ENCODE data around the gene AKR1C3.
"Not testable (repeated sequence)": the region's sequence is repeated elsewhere in the genome, so short reads cannot be mapped to it uniquely, and the experiment has no call there.

The AKR1C3 gene

DNA sequence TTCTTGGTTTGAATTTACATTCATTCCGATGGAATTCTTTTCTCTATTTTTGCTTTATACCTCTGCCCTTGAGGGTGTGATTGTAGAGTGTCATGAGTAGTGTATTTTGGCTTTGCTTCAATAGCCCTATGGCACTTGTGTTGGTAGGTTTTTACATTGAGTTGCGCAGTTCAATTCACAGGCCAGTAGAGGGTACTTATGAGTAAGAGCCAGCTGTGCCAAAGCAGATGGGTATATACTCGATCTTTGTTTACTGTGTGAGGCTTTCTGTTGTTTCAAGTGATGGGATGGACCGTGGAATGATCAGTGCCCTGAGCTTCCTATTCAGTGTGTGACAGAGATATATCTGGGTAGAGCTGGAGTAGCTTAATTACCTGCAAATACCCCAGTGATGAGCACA is 4.3 kb upstream of the AKR1C3 start:
- peak; percentile 51 for DNase-seq (ENCODE audit: low spot score)

DNA sequence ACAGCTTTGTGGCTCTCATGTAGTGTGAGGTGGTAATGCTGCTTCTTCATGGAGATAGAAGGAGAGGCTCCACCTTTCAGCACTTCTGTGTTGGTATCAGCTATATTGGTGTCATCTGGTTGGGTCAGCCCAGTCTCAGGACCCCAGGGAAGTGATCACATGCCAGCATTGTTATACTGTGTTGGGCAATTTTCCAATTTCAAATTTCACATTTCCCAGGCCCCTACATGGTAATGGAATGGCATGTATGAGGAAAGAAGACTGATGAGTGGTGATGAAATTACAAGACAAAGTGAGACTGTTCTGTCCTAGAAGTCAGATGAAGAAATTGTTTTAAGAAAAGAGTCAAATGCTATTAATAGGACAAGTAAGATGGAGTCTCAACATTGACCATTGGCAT is 3.7 kb upstream of the AKR1C3 start:
- no peak for DNase-seq (ENCODE audit: low spot score)

DNA sequence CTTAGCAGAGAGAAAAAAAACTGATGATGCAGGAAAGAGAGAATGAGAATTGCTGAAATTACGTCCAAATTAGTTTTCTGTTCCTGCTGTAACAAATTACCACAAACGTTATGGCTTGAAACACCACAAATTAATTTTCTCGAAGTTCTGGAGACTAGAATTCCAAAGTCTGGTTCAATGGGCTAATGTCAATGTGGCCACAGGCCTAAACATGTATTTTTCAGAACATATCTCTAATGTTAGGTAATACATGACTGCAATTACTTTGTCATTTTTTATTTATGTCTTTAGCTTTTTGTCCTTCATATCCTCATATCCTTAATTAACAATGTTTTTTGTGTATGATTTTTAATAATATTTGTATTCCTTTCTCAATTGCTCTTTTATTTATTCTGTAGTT is 3.0 kb upstream of the AKR1C3 start:
- no peak for DNase-seq (ENCODE audit: low spot score)

DNA sequence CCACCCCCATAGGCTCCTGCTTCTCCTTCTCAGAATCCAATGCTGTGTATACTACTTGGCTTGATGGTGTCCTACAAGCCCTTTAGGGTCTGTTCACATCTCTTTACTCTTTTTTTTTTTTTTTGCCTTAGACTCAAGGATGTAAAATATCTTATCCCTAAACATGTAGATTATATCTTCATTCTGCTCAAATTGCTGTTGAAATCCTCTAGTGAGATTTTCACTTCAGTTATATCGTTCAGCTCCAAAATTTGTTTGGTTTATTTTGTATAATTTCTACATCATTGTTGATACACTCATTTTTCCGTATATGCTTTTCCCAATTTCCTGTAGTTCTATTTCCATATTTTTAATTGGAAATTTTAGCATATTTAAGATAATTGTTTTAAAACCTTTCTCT is 1.8 kb upstream of the AKR1C3 start:
- no peak for DNase-seq (ENCODE audit: low spot score)

DNA sequence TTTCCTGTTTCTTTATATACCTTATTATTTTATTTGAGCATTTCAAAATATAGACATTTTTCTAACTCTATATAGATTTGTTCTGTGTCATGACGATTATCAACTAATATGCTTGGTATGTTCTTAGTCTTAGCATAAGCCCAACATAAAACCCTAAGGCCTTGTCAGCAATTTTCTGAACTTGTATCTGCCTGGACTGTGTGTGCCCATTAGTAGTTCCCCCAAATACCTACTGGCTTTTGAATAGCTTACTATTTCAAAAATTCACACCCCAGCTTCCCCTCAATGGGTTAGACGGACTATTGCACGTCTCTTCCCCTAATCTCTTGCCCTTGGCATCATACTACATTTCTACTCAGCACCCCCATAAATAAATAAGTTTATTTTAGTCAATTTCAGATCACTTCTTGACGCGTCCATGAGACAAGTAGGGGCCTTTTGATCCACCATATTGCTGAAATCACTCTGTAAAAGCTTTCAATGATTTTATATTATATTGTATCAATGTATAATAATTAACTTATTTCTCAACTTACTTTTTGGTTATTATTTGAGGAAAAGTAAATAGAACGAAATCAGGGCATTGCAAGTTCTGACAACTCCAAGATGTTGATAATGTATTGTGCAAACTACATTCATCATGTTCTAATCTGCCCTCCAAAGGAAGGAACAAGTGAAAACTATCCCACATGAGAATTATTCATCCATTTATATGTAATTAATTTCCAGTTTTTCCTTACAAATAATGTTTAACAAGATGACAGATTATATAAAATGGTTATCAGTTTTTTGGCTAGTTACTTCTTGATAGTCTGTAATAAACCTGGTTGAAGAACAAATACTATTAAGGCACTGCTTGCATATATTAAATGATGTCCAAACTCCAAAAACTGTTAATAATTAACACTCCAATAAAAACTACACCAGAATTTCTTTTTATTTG is 1.1 kb upstream of the AKR1C3 start:
- DNase-seq (ENCODE audit: low spot score) = no peak

DNA sequence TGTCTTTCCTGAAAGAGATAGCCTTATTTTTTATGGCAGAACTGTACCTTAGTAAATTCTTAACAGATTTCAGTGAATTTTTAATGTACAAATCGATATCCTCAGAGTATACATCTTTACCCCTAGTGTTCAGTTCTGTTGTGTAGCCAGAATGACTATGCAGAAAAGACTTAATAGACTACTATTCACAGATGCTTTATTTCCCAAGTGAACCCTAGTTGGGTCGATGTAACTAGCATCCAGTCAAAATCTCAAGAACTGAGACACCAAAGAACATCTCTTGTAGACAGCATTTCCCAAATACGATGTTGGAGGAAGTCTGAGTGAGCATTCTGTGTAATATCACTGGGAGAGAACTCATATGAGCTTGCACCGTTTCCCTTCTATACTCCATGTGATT is 1.5 kb downstream of the AKR1C3 start:
- no peak for DNase-seq (ENCODE audit: low spot score)

DNA sequence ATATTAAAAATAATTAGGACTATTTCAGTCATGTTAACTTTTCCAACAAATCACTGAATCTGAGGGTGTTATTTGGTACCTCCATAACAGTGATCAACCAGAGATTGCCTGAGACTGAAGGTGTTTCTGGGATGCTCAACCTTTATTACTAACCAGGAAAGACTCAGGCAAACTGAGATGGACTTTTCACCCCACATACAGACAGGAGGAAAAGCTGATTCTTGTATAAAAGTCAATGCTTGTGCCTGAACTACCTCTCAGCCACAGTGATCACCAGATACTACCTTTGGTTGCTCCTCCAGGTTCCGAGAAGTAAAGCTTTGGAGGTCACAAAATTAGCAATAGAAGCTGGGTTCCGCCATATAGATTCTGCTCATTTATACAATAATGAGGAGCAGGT is 1.9 kb downstream of the AKR1C3 start:
- DNase-seq (ENCODE audit: low spot score) = no peak

DNA sequence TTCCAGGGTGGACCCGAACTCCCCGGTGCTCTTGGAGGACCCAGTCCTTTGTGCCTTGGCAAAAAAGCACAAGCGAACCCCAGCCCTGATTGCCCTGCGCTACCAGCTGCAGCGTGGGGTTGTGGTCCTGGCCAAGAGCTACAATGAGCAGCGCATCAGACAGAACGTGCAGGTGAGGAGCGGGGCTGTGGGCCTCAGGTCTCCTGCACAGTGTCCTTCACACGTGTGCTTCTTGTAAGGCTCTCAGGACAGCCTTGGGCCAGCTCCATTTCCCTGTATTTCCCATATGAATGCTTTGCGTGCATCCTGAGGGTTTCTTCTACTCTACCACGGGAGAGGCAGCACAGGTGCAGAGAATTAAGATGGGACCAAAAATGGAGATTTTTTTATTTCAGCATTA is 8.3 kb downstream of the AKR1C3 start:
- not testable (repeated sequence) for DNase-seq (ENCODE audit: low spot score)

DNA sequence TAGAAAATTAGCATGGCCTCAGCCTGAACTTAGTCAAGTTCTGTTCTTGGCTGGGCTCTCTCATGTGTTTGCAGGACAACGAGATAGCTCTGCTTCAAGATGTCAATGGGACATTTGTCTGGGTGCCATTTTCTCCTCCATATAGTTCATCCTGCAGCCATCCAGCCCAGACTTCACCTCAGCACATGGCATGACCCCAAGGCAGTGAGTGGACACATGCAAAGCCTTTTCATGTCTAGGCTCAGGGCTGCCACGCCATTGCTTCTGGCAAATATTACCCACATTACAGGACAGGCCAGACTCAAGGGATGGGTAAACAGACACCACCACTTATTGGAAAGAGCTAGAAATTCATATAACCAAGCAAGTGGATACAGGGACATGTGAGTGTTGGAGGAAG is 9.3 kb downstream of the AKR1C3 start:
- DNase-seq (ENCODE audit: low spot score) = no peak

DNA sequence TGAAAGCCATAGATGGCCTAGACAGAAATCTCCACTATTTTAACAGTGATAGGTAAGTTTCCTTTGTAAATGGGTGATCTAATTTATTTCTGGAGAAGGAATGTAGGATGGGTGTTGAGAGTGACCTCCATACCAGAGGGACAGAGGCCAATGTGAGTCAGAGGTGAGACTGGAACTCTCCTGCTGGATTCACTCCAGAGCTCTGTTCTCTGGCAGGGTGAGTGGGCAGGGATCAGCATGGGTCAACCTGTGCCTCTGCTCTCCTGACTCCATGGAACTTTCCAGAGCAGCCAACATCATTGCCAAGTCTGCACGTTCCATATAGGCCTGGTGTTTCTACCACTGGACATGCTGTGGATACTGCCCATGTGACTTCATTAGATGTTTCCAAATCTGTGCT is 11.4 kb downstream of the AKR1C3 start:
- DNase-seq (ENCODE audit: low spot score) = no peak

DNA sequence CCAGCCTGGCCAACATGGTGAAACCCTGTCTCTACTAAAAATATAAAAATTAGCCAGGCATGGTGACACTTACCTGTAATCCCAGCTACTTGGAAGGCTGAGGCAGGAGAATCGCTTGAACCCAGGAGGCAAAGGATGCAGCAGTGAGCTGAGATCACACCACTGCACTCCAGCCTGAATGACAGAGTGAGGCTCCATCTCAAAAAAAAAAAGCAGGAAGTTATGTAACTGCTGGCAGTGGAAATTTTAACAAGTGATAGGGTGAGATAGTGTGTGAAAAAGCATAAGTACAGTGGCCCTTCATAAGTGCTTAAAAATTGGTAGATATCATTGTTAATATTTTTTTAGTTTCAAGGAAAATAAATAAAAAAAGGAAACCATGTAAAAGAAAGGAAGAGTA is 12.3 kb downstream of the AKR1C3 start:
- no peak for DNase-seq (ENCODE audit: low spot score)

DNA sequence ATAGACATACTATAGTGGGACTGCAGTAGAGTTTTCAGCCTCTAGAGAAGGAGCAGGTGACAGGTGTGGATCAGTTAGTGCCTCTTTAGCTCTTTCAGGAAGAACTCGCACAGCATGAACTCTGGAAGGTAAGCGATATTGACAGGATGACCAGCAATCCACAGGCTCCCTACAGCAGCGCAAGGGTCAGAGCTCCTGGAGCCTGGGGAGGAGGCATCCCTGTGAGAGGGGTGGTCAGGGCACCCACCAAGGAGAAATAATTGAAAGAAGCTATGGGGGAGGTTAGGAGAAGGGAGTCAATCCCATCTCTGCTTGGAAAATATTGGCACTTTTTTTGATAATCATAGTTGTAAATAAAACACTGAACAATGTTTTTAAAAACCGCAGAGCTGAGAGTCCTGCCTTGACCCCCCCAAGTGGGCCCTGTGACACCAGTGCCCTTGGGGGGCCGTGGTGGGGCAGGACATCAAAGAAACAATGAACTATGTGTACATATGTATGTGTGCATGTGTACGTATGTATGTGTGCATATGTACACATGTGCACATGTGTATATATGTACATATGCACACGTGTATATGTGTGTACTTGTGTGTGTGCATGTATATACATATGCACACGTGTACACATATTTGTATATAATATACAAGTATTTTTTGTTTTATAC is 13.8 kb downstream of the AKR1C3 start:
- no peak for DNase-seq (ENCODE audit: low spot score)

DNA sequence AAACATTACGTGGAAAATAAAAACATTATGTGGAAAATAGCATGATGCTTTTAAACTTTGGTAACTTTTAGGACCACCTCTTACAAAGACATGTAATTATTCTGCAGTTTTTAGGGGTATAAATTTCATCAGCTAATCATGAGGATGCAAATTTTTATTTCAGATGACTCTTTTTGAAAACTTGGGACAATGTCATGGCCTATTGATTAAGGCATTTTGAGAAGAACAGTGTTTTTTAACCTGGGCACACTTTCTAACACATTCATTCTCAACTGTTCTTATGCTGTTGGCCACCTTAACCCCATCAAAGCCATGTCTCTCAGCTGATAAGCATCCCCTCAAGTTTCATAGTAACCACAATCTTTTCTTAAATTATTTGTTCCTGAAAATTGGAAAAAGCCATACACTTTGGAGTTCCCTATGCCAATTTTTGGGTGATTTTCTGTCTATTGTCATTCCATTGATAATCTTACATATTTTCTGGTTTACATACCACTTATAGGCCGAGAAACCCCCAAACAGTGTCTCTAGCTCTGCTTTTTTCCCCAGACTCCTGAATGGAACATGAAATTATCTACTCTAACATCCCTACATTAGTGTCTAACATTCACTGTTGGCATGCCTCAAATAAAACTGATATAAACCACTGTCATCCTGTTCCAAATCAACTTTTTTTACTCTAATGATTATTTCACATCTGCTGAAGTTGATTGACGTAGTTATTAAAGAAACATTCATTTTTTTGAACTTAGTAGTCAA is 14.6 kb downstream of the AKR1C3 start:
- DNase-seq (ENCODE audit: low spot score) = no peak

DNA sequence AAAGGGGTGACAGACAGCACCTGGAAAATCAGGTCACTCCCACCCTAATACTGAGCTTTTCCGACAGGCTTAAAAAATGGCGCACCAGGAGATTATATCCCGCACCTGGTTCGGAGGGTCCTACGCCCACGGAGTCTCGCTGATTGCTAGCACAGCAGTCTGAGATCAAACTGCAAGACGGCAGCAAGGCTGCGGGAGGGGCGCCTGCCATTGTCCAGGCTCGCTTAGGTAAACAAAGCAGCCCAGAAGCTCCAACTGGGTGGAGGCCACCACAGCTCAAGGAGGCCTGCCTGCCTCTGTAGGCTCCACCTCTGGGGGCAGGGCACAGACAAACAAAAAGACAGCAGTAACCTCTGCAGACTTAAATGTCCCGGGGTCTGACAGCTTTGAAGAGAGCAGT is 15.6 kb downstream of the AKR1C3 start:
- not testable (repeated sequence) for DNase-seq (ENCODE audit: low spot score)

DNA sequence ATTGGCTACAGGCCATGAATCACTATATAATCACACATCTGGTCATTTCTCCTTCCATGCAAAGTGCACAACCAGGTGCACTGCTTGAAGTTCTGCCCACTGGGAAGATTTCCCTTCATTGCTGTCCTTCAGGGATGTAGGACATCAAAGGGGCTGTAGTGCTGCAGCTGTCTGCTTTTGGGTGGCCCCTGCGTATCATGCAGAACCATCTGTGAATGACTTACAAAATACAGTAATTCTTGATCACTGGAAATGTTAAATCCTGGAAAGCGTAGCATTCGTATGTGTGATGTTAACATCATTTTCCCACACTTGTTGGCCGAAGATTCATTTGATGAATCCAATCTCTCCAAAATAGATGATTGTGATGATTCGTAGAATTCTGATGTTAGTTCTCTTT is 22.4 kb downstream of the AKR1C3 start:
- DNase-seq (ENCODE audit: low spot score) = no peak

DNA sequence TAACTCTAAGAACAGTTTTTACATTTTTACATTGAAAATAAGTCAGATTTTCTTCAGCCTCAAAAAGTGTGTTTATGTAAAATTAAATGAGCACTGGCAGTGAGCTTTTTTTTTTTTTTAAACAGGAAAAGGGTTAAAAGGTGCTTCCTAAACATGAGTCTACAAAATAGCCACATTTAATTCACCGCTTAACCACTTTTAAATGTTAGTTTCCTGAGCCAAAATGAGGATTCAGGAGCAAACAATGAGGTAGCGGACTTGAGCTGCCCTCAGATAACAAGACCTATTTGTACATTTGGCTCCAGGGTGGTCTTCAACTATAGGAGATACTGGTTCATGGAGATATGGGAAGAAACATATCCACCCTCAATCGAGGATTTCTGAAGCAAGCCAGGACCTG is 22.8 kb downstream of the AKR1C3 start:
- DNase-seq (ENCODE audit: low spot score) = no peak

DNA sequence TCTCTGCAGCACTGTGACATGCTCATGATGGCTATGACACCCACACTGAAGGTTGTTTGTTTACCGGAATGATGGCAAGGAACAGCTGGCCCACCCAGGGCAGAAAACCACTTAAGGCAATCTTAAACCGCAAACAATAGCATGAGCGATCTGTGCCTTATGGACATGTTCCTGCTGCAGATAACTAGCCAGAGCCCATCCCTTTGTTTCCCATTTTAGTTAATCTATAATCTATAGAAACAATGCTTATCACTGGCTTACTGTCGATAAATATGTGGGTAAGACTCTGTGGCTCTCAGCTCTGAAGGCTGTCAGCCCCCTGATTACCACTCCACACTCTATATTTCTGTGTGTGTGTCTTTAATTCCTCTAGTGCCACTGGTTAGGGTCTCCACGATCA is 25.8 kb downstream of the AKR1C3 start:
- DNase-seq (ENCODE audit: low spot score) = not testable (repeated sequence)

DNA sequence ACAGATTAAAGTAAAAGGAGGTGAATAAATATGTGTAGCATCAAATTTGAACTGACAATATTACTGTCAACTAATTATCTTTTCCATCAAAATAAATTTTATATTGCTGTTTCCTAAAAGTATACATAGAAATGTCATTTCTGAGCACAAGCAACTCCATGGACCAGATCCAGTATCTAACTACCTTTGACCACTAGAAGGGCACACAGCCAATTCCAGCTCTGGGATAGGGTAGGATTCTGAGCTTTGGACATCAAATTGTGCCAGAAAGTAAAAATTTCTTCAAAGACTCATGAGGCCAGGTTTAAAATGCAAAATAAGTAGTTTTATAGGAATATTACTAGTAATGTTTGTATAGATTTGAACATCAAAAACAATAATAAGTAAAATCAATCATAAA is 29.7 kb downstream of the AKR1C3 start:
- no peak for DNase-seq (ENCODE audit: low spot score)

DNA sequence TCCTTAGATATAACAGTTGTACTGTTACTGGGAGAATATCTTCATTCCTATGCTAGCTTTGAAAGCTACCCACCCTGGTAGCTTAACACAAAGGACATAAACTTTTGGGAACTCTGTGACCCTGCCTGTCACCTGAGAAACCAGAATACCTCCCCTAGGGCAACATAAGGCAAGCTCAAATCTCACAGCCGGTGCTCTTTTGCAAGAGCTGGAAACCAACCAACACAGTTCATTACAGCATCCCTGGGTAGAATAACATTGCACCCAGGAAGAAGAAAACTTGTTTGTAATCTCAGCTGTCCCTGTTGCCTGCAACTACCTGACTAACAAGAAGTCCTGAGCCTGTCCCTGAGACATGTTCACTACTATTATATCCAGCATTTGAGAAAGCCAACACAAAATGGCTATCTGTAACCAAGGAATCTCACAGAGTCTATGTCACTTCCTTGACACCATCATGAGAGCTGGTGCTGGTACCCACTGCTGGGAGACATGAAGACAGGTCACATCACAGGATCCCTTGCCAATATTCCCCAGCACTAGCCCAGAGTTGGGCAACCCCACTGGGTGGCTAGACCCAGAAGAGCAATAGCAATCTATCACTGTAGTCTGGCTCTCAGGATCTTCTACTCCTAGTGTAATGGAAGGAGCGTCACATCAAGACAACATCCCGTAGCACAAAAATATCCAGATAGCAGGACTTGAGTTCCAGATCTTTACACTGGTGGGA is 31.3 kb downstream of the AKR1C3 start:
- no peak for DNase-seq (ENCODE audit: low spot score)

DNA sequence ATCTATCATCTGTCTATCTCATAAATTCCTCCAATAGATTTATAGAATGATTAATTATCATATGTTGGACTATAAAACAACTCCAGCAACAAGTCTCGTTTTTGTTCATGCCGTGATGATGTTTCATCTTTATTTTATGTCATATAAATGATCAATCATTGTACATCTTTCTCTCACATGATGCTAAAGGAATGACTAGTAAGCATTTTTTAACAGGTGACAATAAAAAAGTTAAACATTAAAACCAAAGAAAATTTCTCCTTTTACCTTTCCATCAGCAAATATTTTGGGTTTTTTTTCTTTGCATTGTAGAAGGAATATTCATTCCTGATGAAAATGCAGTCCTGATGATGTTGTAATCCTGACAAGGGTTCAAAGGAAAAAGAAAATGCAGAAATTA is 41.4 kb downstream of the AKR1C3 start:
- DNase-seq (ENCODE audit: low spot score) = no peak

DNA sequence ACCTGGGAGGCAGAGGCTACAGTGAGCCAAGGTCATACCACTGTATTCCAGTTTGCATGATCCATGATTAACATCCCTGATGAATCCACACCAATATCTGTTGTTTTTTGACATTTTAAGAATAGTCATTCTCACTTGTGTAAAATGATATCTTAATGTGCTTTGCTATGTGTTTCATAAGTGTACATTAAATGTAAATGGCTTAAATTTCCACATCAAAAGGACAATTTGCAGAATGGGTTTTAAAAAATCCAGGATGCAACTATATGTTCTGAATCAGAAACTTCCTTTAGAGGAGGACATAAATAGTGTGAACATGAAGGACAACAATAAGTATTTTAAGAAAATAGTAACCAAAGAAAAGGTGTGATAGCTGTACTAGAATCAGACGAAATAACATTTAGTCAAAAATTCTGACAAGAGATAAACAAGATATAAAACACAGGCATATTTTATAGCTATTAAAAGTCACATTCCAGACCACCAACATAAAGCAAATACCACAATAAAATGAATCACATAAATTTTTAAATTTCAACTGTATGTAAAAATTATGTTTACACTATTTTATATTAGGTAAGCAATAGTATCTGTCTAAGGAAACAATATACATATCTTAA is 42.4 kb downstream of the AKR1C3 start:
- no peak for DNase-seq (ENCODE audit: low spot score)

DNA sequence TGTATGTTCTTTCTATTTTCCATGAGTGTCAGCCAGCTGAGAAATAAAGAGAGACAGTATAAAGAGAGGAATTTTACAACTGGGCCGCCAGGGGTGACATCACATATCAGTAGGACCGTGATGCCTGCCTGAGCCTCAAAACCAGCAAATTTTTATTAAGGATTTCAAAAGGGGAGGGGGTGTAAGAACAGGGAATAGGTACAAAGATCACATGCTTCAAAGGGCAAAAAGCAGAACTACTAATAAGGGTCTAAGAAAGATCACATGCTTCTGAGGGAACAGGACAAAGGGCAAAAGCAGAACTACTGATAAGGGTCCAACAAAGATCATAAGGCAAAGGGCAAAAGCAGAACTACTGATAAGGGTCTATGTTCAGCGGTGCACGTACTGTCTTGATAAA is 43.5 kb downstream of the AKR1C3 start:
- not testable (repeated sequence) for DNase-seq (ENCODE audit: low spot score)

Measured in LoVo (cell line).